Astrocyte of the cerebellum (primary cell): ENCODE measurements around the gene ZSCAN5C.

Experiments used
- DNase-seq: peaks from one replicate; pipeline ENCODE4 v3.0.0-alpha.2; 2011; ENCODE audit warnings: low read depth
- H3K4me3 ChIP-seq: 2 replicates; pipeline ENCODE4 v1.5.1; 2011; ENCODE audit warnings: mild to moderate bottlenecking, low read depth, low read length, moderate library complexity
- CTCF ChIP-seq: IDR thresholded peaks from 2 replicates; pipeline ENCODE4 v1.5.1; 2012; ENCODE audit warnings: low read length, low read depth, moderate library complexity, mild to moderate bottlenecking; ENCODE audit errors: missing control alignments
- in situ Hi-C: cut with HindIII; loops from 2 replicates; pipeline ENCODE4 v1.10.0; 2017; ENCODE audit warnings: low sequenced_read_pairs

ZSCAN5C gene

GRCh38 chr19:56201973-56202372 lies at the start of gene ZSCAN5C:
ZSCAN5C (plus strand) TSS chr19:56202273; CDS start chr19:56205914, 3,641 bp downstream.
- no peak within 1 kb of the TSS for H3K4me3 ChIP-seq
- no peak for DNase-seq
- in situ Hi-C loops = no loop called here
- no peak for TF ChIP-seq CTCF

GRCh38 chr19:56152644-56153043 lies 49.4 kb upstream of the ZSCAN5C start:
- no peak overlapping the region for H3K4me3 ChIP-seq
- TF ChIP-seq CTCF = no peak
- no peak for DNase-seq
- in situ Hi-C loops = no loop called here

- no peak for TF ChIP-seq CTCF
- H3K4me3 ChIP-seq = no peak overlapping the region
- in situ Hi-C loops = no loop called here
- no peak for DNase-seq
Measured at GRCh38 chr19:56153507-56153906, 48.6 kb upstream of the ZSCAN5C start.

- in situ Hi-C loops = no loop called here
- no peak for DNase-seq
- H3K4me3 ChIP-seq = no peak overlapping the region
Measured at GRCh38 chr19:56155124-56155687, 46.9 kb upstream of the ZSCAN5C start.

GRCh38 chr19:56156768-56157167 lies 45.3 kb upstream of the ZSCAN5C start:
- in situ Hi-C loops = no loop called here
- DNase-seq = no peak
- TF ChIP-seq CTCF = no peak
- no peak overlapping the region for H3K4me3 ChIP-seq

More at GRCh38 chr19:56155124-56155687, 46.9 kb upstream of the ZSCAN5C start:
- TF ChIP-seq CTCF = peak; percentile 34

- TF ChIP-seq CTCF = no peak
- no peak overlapping the region for H3K4me3 ChIP-seq
- DNase-seq = no peak
- in situ Hi-C loops = no loop called here
Measured at GRCh38 chr19:56158170-56158757, 43.8 kb upstream of the ZSCAN5C start.
